Lower leg skin (tissue), 3 donors: ENCODE results near the gene PABPN1L.

Source experiments
- POLR2A ChIP-seq, 2 donors: fragments of 450-650 bp; IDR thresholded peaks; one replicate each; pipeline ENCODE4 v1.6.1; 2016 to 2017; ENCODE audit warnings: antibody characterized with exemption in 2 of 2, mild to moderate bottlenecking in 1 of 2, moderate library complexity in 1 of 2
- TF ChIP-seq, protein P1 (sequence below), 3 donors: fragments of 450-650 bp; IDR thresholded peaks; one replicate each; pipeline ENCODE4 v1.5.1; 2016; ENCODE audit warnings: antibody characterized with exemption in 3 of 3, mild to moderate bottlenecking in 3 of 3, moderate library complexity in 2 of 3

- TF ChIP-seq, protein P1, sequence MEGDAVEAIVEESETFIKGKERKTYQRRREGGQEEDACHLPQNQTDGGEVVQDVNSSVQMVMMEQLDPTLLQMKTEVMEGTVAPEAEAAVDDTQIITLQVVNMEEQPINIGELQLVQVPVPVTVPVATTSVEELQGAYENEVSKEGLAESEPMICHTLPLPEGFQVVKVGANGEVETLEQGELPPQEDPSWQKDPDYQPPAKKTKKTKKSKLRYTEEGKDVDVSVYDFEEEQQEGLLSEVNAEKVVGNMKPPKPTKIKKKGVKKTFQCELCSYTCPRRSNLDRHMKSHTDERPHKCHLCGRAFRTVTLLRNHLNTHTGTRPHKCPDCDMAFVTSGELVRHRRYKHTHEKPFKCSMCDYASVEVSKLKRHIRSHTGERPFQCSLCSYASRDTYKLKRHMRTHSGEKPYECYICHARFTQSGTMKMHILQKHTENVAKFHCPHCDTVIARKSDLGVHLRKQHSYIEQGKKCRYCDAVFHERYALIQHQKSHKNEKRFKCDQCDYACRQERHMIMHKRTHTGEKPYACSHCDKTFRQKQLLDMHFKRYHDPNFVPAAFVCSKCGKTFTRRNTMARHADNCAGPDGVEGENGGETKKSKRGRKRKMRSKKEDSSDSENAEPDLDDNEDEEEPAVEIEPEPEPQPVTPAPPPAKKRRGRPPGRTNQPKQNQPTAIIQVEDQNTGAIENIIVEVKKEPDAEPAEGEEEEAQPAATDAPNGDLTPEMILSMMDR (IDR thresholded peaks at IDR 0.05): no peak
- TF ChIP-seq POLR2A (IDR thresholded peaks at IDR 0.05): no peak
Measured at GRCh38 chr16:88913870-88914269, 47.4 kb upstream of the PABPN1L start.
